ENCODE data around the gene LACTB.
A peak's percentile ranks its signal among the peaks of the same experiment; 100 is the strongest.

Gene LACTB

GRCh38 chr15:63189941-63190768, 68.5 kb downstream of the LACTB start (continued):
- TF ChIP-seq, protein P1, sequence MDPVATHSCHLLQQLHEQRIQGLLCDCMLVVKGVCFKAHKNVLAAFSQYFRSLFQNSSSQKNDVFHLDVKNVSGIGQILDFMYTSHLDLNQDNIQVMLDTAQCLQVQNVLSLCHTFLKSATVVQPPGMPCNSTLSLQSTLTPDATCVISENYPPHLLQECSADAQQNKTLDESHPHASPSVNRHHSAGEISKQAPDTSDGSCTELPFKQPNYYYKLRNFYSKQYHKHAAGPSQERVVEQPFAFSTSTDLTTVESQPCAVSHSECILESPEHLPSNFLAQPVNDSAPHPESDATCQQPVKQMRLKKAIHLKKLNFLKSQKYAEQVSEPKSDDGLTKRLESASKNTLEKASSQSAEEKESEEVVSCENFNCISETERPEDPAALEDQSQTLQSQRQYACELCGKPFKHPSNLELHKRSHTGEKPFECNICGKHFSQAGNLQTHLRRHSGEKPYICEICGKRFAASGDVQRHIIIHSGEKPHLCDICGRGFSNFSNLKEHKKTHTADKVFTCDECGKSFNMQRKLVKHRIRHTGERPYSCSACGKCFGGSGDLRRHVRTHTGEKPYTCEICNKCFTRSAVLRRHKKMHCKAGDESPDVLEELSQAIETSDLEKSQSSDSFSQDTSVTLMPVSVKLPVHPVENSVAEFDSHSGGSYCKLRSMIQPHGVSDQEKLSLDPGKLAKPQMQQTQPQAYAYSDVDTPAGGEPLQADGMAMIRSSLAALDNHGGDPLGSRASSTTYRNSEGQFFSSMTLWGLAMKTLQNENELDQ (tag by site-specific recombination; IDR thresholded peaks at IDR 0.05; ENCODE audit: low read depth) = no peak
- TF ChIP-seq ZNF426 (tag by site-specific recombination; IDR thresholded peaks at IDR 0.05) = no peak
- no peak for TF ChIP-seq YY1 (tag by site-specific recombination; IDR thresholded peaks at IDR 0.05)
- no peak for TF ChIP-seq ZNF211 (tag by site-specific recombination; IDR thresholded peaks at IDR 0.05; ENCODE audit: low read depth)
- TF ChIP-seq ZNF658 (tag by site-specific recombination; IDR thresholded peaks at IDR 0.05) = no peak
- TF ChIP-seq ZNF10 (tag by site-specific recombination; IDR thresholded peaks at IDR 0.05) = no peak
- TF ChIP-seq GLI4 (tag by site-specific recombination; IDR thresholded peaks at IDR 0.05) = no peak
- no peak for TF ChIP-seq GLIS2 (tag by site-specific recombination; IDR thresholded peaks at IDR 0.05)
- TF ChIP-seq SP2 (tag by site-specific recombination; IDR thresholded peaks at IDR 0.05) = no peak
- TF ChIP-seq ZNF169 (tag by site-specific recombination; IDR thresholded peaks at IDR 0.05) = no peak
- no peak for TF ChIP-seq GFI1B (tag by site-specific recombination; IDR thresholded peaks at IDR 0.05)
- no peak for TF ChIP-seq ZNF140 (tag by site-specific recombination; IDR thresholded peaks at IDR 0.05)
- TF ChIP-seq ZNF510 (tag by site-specific recombination; IDR thresholded peaks at IDR 0.05; ENCODE audit: insufficient replicate concordance) = no peak
- no peak for TF ChIP-seq ZNF324 (tag by site-specific recombination; IDR thresholded peaks at IDR 0.05)
- peak; percentile 72 for TF ChIP-seq ZNF660 (tag by site-specific recombination; IDR thresholded peaks at IDR 0.05)
- peak; percentile 27 for TF ChIP-seq ZNF335 (tag by site-specific recombination; conservative IDR thresholded peaks at IDR 0.05)
- TF ChIP-seq ZNF174 (tag by site-specific recombination; IDR thresholded peaks at IDR 0.05) = no peak
- TF ChIP-seq ZNF416 (tag by site-specific recombination; IDR thresholded peaks at IDR 0.05) = no peak
- 0 out of 2 replicates have a peak, but pooled peaks have one; percentile 17 for TF ChIP-seq ZNF2 (tag by site-specific recombination; IDR thresholded peaks at IDR 0.05)
- TF ChIP-seq ZNF37A (tag by site-specific recombination; IDR thresholded peaks at IDR 0.05) = no peak
- TF ChIP-seq PRDM2 (tag by site-specific recombination; IDR thresholded peaks at IDR 0.05; ENCODE audit: borderline replicate concordance) = no peak
- no peak for TF ChIP-seq ZNF274 (IDR thresholded peaks at IDR 0.05; ENCODE audit: low read length)
- 0 out of 2 replicates have a peak, but pooled peaks have one; percentile 43 for TF ChIP-seq ZNF274 (tag by site-specific recombination; IDR thresholded peaks at IDR 0.05; ENCODE audit: borderline replicate concordance)
- TF ChIP-seq, protein P2, sequence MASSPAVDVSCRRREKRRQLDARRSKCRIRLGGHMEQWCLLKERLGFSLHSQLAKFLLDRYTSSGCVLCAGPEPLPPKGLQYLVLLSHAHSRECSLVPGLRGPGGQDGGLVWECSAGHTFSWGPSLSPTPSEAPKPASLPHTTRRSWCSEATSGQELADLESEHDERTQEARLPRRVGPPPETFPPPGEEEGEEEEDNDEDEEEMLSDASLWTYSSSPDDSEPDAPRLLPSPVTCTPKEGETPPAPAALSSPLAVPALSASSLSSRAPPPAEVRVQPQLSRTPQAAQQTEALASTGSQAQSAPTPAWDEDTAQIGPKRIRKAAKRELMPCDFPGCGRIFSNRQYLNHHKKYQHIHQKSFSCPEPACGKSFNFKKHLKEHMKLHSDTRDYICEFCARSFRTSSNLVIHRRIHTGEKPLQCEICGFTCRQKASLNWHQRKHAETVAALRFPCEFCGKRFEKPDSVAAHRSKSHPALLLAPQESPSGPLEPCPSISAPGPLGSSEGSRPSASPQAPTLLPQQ (tag by site-specific recombination; IDR thresholded peaks at IDR 0.05) = no peak
- TF ChIP-seq OVOL3 (tag by site-specific recombination; IDR thresholded peaks at IDR 0.05) = no peak
- TF ChIP-seq ZNF624 (tag by site-specific recombination; IDR thresholded peaks at IDR 0.05) = no peak
- TF ChIP-seq ZNF596 (tag by site-specific recombination; IDR thresholded peaks at IDR 0.05) = no peak
- TF ChIP-seq, protein P3, sequence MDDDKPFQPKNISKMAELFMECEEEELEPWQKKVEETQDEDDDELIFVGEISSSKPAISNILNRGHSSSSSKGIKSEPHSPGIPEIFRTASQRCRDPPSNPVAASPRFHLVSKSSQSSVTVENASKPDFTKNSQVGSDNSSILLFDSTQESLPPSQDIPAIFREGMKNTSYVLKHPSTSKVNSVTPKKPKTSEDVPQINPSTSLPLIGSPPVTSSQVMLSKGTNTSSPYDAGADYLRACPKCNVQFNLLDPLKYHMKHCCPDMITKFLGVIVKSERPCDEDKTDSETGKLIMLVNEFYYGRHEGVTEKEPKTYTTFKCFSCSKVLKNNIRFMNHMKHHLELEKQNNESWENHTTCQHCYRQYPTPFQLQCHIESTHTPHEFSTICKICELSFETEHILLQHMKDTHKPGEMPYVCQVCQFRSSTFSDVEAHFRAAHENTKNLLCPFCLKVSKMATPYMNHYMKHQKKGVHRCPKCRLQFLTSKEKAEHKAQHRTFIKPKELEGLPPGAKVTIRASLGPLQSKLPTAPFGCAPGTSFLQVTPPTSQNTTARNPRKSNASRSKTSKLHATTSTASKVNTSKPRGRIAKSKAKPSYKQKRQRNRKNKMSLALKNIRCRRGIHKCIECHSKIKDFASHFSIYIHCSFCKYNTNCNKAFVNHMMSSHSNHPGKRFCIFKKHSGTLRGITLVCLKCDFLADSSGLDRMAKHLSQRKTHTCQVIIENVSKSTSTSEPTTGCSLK (tag by site-specific recombination; IDR thresholded peaks at IDR 0.05) = no peak
- TF ChIP-seq ZNF112 (tag by site-specific recombination; IDR thresholded peaks at IDR 0.05) = no peak
- TF ChIP-seq ZNF529 (tag by site-specific recombination; IDR thresholded peaks at IDR 0.05; ENCODE audit: insufficient replicate concordance) = no peak
